HepG2 (cell line): ENCODE results near the gene FUZ. TPM values are rescaled to one million over a fixed set of nuclear protein-coding genes. Genes with fewer than 3 reads are reported as not detected.

Experiments used
- ATAC-seq: fragments of 200-7000 bp; cut with Tn5 transposase; 3 replicates; pipeline ENCODE4 v1.9.1; 2020; ENCODE audit warnings: mild to moderate bottlenecking, moderate library complexity
- BruUV-seq: library from RNA; stranded (reverse); fragments of 400-500 nt; replicated peaks from 2 replicates; lab custom pipeline; 2021; lab: Mats Ljungman, UMichigan
- CTCF ChIA-PET: fragments of 300-600 bp; formaldehyde crosslinking; extraction: SDS; loops from one replicate; lab custom pipeline; 2021; ENCODE audit warnings: low total read pairs, inconsistent platforms, low intra/inter-chr PET ratio; lab: Yijun Ruan, JAX
- POLR2A ChIA-PET: fragments of 350-600 bp; sonication (Branson Sonifier 250); formaldehyde crosslinking; loops from one replicate; lab custom pipeline; 2020; ENCODE audit warnings: antibody characterized with exemption, inconsistent platforms; lab: Yijun Ruan, JAX
- DNase-seq: peaks from one replicate; pipeline ENCODE4 v3.0.0-alpha.2; 2015; ENCODE audit warnings: low spot score
- FAIRE-seq: peaks from 3 replicates; lab custom pipeline; 2011; peaks lifted over from hg19 to GRCh38; lab: Jason Lieb, UNC
- H2AFZ ChIP-seq: one replicate; pipeline ENCODE4 v1.6.1; 2011; ENCODE audit warnings: low read length, inconsistent platforms
- H3K27ac ChIP-seq: fragments of 300-600 bp; 3 replicates; pipeline ENCODE4 v1.8.0; 2011; ENCODE audit warnings: mixed run types, mild to moderate bottlenecking, mixed read lengths, low read length, inconsistent platforms; ENCODE audit not compliant: insufficient read depth; ENCODE audit errors: extremely low read length
- H3K27me3 ChIP-seq, 2 experiments: fragments of 200-600 bp in 1 of 2; 2 replicates in 1 of 2; 3 replicates in 1 of 2; pipeline versions ENCODE4 v1.6.0 to v1.8.0; 2011; ENCODE audit warnings: low read length in 2 of 2, mild to moderate bottlenecking in 2 of 2, moderate library complexity in 2 of 2, inconsistent platforms in 1 of 2; ENCODE audit not compliant: insufficient read depth in 2 of 2, control insufficient read depth in 1 of 2
- H3K36me3 ChIP-seq, 2 experiments: fragments of 200-600 bp in 1 of 2; replicated peaks in 1 of 2; 2 replicates in 1 of 2; 3 replicates in 1 of 2; pipeline versions ENCODE4 v1.5.1 to v1.8.0; 2011; ENCODE audit warnings: low read length in 2 of 2, inconsistent platforms in 1 of 2; ENCODE audit not compliant: insufficient read depth in 2 of 2, control insufficient read depth in 1 of 2
- H3K4me1 ChIP-seq: 2 replicates; pipeline ENCODE4 v1.5.1; 2012; ENCODE audit warnings: low read length, inconsistent platforms; ENCODE audit not compliant: insufficient read depth
- H3K4me2 ChIP-seq: 2 replicates; pipeline ENCODE4 v1.6.0; 2011; ENCODE audit warnings: low read depth, low read length, inconsistent platforms
- H3K4me3 ChIP-seq, 3 experiments: fragments of 200-600 bp in 1 of 3; sonication (generic), shearing (Covaris generic) in 1 of 3; replicated peaks in 1 of 3; 2 replicates each; pipeline ENCODE4 v1.5.1; 2011 to 2016; ENCODE audit warnings: low read length in 3 of 3, inconsistent platforms in 2 of 3, low read depth in 2 of 3, mild to moderate bottlenecking in 2 of 3, control low read depth in 1 of 3, mixed read lengths in 1 of 3; ENCODE audit not compliant: insufficient read depth in 1 of 3
- H3K79me2 ChIP-seq: one replicate; pipeline ENCODE4 v1.6.1; 2011; ENCODE audit warnings: low read length, inconsistent platforms; ENCODE audit not compliant: insufficient read depth
- H3K9ac ChIP-seq: 2 replicates; pipeline ENCODE4 v1.6.0; 2011; ENCODE audit warnings: mild to moderate bottlenecking, low read depth, low read length, inconsistent platforms; ENCODE audit not compliant: insufficient read depth
- H3K9me3 ChIP-seq: 2 replicates; pipeline ENCODE4 v1.5.1; 2012; ENCODE audit warnings: mild to moderate bottlenecking, low read length
- H4K20me1 ChIP-seq: 2 replicates; pipeline ENCODE4 v1.6.0; 2011; ENCODE audit warnings: inconsistent platforms, mild to moderate bottlenecking, low read length, moderate library complexity; ENCODE audit not compliant: insufficient read depth
- CREB1 ChIP-seq, 2 experiments: fragments of 450-650 bp in 1 of 2; IDR thresholded peaks; 2 replicates each; pipeline ENCODE4 v1.6.1; 2016 to 2017; ENCODE audit warnings: control low read depth in 1 of 2, mild to moderate bottlenecking in 1 of 2, missing compliant biosample characterization in 1 of 2, missing genetic modification characterization in 1 of 2
- ERF ChIP-seq: IDR thresholded peaks from 2 replicates; pipeline ENCODE4 v1.6.1; 2018; ENCODE audit warnings: missing biosample characterization, missing genetic modification reagents
- GABPA ChIP-seq, 2 experiments: IDR thresholded peaks; 2 replicates each; pipeline ENCODE4 v1.6.1; 2011 to 2016; ENCODE audit warnings: low read depth in 2 of 2, low read length in 1 of 2, missing biosample characterization in 1 of 2, missing genetic modification characterization in 1 of 2
- HMG20B ChIP-seq: conservative IDR thresholded peaks from 2 replicates; pipeline ENCODE4 v1.6.1; 2016; ENCODE audit warnings: missing genetic modification reagents, missing compliant biosample characterization
- TGIF2 ChIP-seq: IDR thresholded peaks from 2 replicates; pipeline ENCODE4 v1.6.1; 2016; ENCODE audit warnings: control low read depth, missing compliant biosample characterization
- ZNF709 ChIP-seq: sonication (generic); formaldehyde crosslinking; IDR thresholded peaks from 2 replicates; pipeline ENCODE4 v1.5.0; 2020; ENCODE audit warnings: mild to moderate bottlenecking, missing genetic modification reagents
- WGBS: methylation state at CpG from one replicate; pipeline ENCODE4 v1.1.6; 2017; ENCODE audit warnings: low lambda C conversion rate; 5-methylcytosine and 5-hydroxymethylcytosine counted together
- in situ Hi-C: cut with HindIII; loops from 2 replicates; pipeline ENCODE4 v1.10.0; 2017; ENCODE audit warnings: low pct_unique_long_range_greater_than_20kb; ENCODE audit not compliant: extremely low pct_ligation_motif_present
- intact Hi-C: fragments of 100-400 bp; cut with micrococcal nuclease; formaldehyde crosslinking; loops from one replicate; pipeline ENCODE4 v1.10.0; 2022; ENCODE audit not compliant: unreplicated experiment
- polyA plus RNA-seq, 8 experiments: library from polyadenylated mRNA; depleted of rRNA in 3 of 8; stranded (reverse) in 7 of 8; unstranded in 1 of 8; fragments of >200 nt; fragmentation: Illumina TruSeq in 4 of 8; extraction: Trizol in 4 of 8; gene quantifications; 2 replicates each; pipeline versions ENCODE4 v1.2.1 to v1.2.3, GENCODE V29; 2011 to 2016; ENCODE audit warnings: low read depth in 4 of 8, missing spikeins in 1 of 8, mixed read lengths in 1 of 8; ENCODE audit not compliant: insufficient read depth in 1 of 8
- total RNA-seq, 5 experiments: library from RNA; depleted of rRNA; stranded (reverse); fragments of >200 nt; fragmentation: Illumina TruSeq; extraction: Trizol; gene quantifications; 2 replicates each; pipeline ENCODE4 v1.2.3, GENCODE V29; 2016; ENCODE audit warnings: low read depth in 1 of 5
- TF ChIP-seq, protein P1 (sequence below): sonication (generic); formaldehyde crosslinking; IDR thresholded peaks from 2 replicates; pipeline ENCODE4 v1.4.0; 2020; ENCODE audit warnings: missing genetic modification reagents
- TF ChIP-seq, protein P2 (sequence below): sonication (generic); formaldehyde crosslinking; IDR thresholded peaks from 2 replicates; pipeline ENCODE4 v1.9.0; 2021; ENCODE audit warnings: missing genetic modification reagents, mild to moderate bottlenecking, borderline replicate concordance
- TF ChIP-seq, protein P3 (sequence below): sonication (generic); formaldehyde crosslinking; IDR thresholded peaks from 2 replicates; pipeline ENCODE4 v1.4.0; 2020; ENCODE audit warnings: missing genetic modification reagents

Gene FUZ
- total and polyA plus RNA-seq, 2 of the 13 experiments (the other 11 are each of a cell fraction or from before 2014, with no cell fraction given), result 0.08 TPM; not detected in 1

DNA sequence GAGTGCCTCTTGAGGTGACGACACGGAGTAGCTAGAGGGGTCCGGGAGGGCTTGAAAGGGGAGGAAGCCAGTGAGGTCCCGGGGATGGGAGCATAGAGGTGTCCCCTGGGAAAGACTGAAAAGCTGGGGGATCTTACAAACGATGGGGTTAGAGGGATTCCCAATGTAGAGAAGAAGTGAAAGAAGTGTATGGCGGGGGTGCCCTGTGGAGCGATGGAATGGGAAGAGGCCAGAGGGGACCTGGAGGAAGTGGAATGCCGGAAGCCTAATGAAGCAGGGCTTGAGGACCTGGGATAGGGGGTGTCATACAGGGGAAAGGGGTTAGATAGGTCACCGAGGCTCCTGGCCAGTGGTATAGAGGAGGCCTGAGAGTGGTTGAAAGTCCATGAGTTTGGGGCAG is 45.7 kb downstream of the FUZ start:
- H3K9ac ChIP-seq, result peak overlapping the region; percentile 78
- peak overlapping the region; percentile 51 for H3K27ac ChIP-seq
- peaks cover 17% of the 10 kb centered on the region for H3K79me2 ChIP-seq
- DNase-seq, result no peak
- intact Hi-C loops (loop anchor here (10.0 kb wide), 1 partner anchor 47 kb away; the partner anchor contains the start of genes FUZ and MED25), in situ Hi-C loops (no loop called here)
- no peaks in the 10 kb centered on the region for H3K36me3 ChIP-seq
- peak overlapping the region; percentile 95 for H3K4me2 ChIP-seq
- peaks cover 60% of the 10 kb centered on the region for H3K4me1 ChIP-seq
- CTCF ChIA-PET, result no interaction called here
- no peaks in the 10 kb centered on the region for H3K9me3 ChIP-seq
- H4K20me1 ChIP-seq, result no peaks in the 10 kb centered on the region
- POLR2A ChIA-PET, result interaction anchor here (0.7 to 2.4 kb wide), 6 partner anchors 83 to 427 kb away, joined by 3 to 10 read pairs (median 4); partner anchors contain the start of genes AKT1S1, PRMT1, RPS11 and TBC1D17
- no peak overlapping the region for H2AFZ ChIP-seq
- peak overlapping the region; percentile 88 to 96 (median 95) for H3K4me3 ChIP-seq
- WGBS, result 2% methylated on average over 9 of the region's 9 CpGs
- TF ChIP-seq, protein P1, sequence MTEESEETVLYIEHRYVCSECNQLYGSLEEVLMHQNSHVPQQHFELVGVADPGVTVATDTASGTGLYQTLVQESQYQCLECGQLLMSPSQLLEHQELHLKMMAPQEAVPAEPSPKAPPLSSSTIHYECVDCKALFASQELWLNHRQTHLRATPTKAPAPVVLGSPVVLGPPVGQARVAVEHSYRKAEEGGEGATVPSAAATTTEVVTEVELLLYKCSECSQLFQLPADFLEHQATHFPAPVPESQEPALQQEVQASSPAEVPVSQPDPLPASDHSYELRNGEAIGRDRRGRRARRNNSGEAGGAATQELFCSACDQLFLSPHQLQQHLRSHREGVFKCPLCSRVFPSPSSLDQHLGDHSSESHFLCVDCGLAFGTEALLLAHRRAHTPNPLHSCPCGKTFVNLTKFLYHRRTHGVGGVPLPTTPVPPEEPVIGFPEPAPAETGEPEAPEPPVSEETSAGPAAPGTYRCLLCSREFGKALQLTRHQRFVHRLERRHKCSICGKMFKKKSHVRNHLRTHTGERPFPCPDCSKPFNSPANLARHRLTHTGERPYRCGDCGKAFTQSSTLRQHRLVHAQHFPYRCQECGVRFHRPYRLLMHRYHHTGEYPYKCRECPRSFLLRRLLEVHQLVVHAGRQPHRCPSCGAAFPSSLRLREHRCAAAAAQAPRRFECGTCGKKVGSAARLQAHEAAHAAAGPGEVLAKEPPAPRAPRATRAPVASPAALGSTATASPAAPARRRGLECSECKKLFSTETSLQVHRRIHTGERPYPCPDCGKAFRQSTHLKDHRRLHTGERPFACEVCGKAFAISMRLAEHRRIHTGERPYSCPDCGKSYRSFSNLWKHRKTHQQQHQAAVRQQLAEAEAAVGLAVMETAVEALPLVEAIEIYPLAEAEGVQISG, result peak; percentile 53; the same call in 1 of the 2 replicates
- TF ChIP-seq HMG20B (CRISPR knock-in tag) (no peak), GABPA (IDR thresholded peaks at IDR 0.05; ENCODE audit: low read depth, low read length) (peak; percentile 19; the same call in 1 of the 2 replicates), GABPA (CRISPR knock-in tag; IDR thresholded peaks at IDR 0.05; ENCODE audit: low read depth) (peak; percentile 35; the same call in 1 of the 2 replicates), ERF (CRISPR knock-in tag) (0 out of 2 replicates have a peak, but pooled peaks have one; percentile 6), ZNF709 (no peak), TGIF2 (0 out of 2 replicates have a peak, but pooled peaks have one; percentile 8), CREB1 (IDR thresholded peaks at IDR 0.05) (0 out of 2 replicates have a peak, but pooled peaks have one; percentile 15), CREB1 (CRISPR knock-in tag; IDR thresholded peaks at IDR 0.05) (no peak)
- TF ChIP-seq, protein P2, sequence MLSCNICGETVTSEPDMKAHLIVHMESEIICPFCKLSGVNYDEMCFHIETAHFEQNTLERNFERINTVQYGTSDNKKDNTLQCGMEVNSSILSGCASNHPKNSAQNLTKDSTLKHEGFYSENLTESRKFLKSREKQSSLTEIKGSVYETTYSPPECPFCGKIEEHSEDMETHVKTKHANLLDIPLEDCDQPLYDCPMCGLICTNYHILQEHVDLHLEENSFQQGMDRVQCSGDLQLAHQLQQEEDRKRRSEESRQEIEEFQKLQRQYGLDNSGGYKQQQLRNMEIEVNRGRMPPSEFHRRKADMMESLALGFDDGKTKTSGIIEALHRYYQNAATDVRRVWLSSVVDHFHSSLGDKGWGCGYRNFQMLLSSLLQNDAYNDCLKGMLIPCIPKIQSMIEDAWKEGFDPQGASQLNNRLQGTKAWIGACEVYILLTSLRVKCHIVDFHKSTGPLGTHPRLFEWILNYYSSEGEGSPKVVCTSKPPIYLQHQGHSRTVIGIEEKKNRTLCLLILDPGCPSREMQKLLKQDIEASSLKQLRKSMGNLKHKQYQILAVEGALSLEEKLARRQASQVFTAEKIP (CRISPR knock-in tag), result no peak
- TF ChIP-seq, protein P3, sequence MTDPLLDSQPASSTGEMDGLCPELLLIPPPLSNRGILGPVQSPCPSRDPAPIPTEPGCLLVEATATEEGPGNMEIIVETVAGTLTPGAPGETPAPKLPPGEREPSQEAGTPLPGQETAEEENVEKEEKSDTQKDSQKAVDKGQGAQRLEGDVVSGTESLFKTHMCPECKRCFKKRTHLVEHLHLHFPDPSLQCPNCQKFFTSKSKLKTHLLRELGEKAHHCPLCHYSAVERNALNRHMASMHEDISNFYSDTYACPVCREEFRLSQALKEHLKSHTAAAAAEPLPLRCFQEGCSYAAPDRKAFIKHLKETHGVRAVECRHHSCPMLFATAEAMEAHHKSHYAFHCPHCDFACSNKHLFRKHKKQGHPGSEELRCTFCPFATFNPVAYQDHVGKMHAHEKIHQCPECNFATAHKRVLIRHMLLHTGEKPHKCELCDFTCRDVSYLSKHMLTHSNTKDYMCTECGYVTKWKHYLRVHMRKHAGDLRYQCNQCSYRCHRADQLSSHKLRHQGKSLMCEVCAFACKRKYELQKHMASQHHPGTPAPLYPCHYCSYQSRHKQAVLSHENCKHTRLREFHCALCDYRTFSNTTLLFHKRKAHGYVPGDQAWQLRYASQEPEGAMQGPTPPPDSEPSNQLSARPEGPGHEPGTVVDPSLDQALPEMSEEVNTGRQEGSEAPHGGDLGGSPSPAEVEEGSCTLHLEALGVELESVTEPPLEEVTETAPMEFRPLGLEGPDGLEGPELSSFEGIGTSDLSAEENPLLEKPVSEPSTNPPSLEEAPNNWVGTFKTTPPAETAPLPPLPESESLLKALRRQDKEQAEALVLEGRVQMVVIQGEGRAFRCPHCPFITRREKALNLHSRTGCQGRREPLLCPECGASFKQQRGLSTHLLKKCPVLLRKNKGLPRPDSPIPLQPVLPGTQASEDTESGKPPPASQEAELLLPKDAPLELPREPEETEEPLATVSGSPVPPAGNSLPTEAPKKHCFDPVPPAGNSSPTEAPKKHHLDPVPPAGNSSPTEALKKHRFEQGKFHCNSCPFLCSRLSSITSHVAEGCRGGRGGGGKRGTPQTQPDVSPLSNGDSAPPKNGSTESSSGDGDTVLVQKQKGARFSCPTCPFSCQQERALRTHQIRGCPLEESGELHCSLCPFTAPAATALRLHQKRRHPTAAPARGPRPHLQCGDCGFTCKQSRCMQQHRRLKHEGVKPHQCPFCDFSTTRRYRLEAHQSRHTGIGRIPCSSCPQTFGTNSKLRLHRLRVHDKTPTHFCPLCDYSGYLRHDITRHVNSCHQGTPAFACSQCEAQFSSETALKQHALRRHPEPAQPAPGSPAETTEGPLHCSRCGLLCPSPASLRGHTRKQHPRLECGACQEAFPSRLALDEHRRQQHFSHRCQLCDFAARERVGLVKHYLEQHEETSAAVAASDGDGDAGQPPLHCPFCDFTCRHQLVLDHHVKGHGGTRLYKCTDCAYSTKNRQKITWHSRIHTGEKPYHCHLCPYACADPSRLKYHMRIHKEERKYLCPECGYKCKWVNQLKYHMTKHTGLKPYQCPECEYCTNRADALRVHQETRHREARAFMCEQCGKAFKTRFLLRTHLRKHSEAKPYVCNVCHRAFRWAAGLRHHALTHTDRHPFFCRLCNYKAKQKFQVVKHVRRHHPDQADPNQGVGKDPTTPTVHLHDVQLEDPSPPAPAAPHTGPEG, result 0 out of 2 replicates have a peak, but pooled peaks have one; percentile 3
- no peak for FAIRE-seq
- H3K27me3 ChIP-seq, result no peaks in the 10 kb centered on the region; a peak in 1 of 5 replicates
- no TSS peak for BruUV-seq
- ATAC-seq, result no peak
